B cell (primary cell): Measurements from ENCODE around the gene NEUROD2.

Experiments
- CTCF ChIP-seq: fragments of 200-600 bp; IDR thresholded peaks from one replicate; pipeline ENCODE4 v1.8.0; 2022; ENCODE audit warnings: antibody characterized with exemption, mild to moderate bottlenecking
- EZH2 ChIP-seq: IDR thresholded peaks from 2 replicates; pipeline ENCODE4 v1.6.1; 2012; ENCODE audit warnings: borderline replicate concordance, low read depth, mild to moderate bottlenecking, moderate library complexity, low read length; ENCODE audit not compliant: insufficient read depth, poor library complexity, severe bottlenecking

- TF ChIP-seq CTCF (no peak), EZH2 (no peak)
Observed at GRCh38 chr17:39605492-39606433, 2.0 kb downstream of the NEUROD2 start.
